SU-DHL-6 (cell line): Measurements from ENCODE around the gene SCRN2.

Experiments used
- H2AFZ ChIP-seq: fragments of 200-600 bp; sonication (generic); 2 replicates; pipeline ENCODE4 v1.6.1; 2014; ENCODE audit warnings: low read depth, mild to moderate bottlenecking, moderate library complexity, mixed read lengths, antibody characterized with exemption, low read length; ENCODE audit not compliant: severe bottlenecking
- H3F3A ChIP-seq: fragments of 200-600 bp; shearing (Covaris generic); 2 replicates; pipeline ENCODE4 v1.6.0; 2016; ENCODE audit warnings: antibody characterized with exemption, mild to moderate bottlenecking; ENCODE audit not compliant: insufficient read depth
- H3K27ac ChIP-seq: fragments of 200-600 bp; sonication (generic); 2 replicates; pipeline ENCODE4 v1.5.1; 2016; ENCODE audit warnings: low read depth, mild to moderate bottlenecking, low read length, moderate library complexity, mixed read lengths
- H3K27me3 ChIP-seq: fragments of 200-600 bp; sonication (generic), shearing (Covaris generic); 2 replicates; pipeline ENCODE4 v1.6.0; 2014; ENCODE audit warnings: mild to moderate bottlenecking, low read length
- H3K36me3 ChIP-seq: fragments of 200-600 bp; sonication (generic); 2 replicates; pipeline ENCODE4 v1.6.1; 2014; ENCODE audit warnings: mild to moderate bottlenecking, low read length, mixed read lengths
- H3K4me2 ChIP-seq: fragments of 300-600, 200-600 bp; shearing (Covaris generic), sonication (generic); 2 replicates; pipeline ENCODE4 v1.6.0; 2014; ENCODE audit warnings: low read length, low read depth, mild to moderate bottlenecking; ENCODE audit not compliant: poor library complexity, severe bottlenecking
- H3K4me3 ChIP-seq: fragments of 200-600 bp; sonication (generic); 2 replicates; pipeline ENCODE4 v1.5.1; 2014; ENCODE audit warnings: antibody characterized with exemption, low read length, mild to moderate bottlenecking, mixed read lengths; ENCODE audit not compliant: insufficient read depth, poor library complexity, severe bottlenecking
- H3K79me2 ChIP-seq: fragments of 200-600 bp; sonication (generic); 2 replicates; pipeline ENCODE4 v1.6.1; 2014; ENCODE audit warnings: mild to moderate bottlenecking, low read length, moderate library complexity; ENCODE audit not compliant: insufficient read depth
- H3K9ac ChIP-seq: fragments of 200-600 bp; sonication (generic); 2 replicates; pipeline ENCODE4 v1.7.0; 2014; ENCODE audit warnings: mild to moderate bottlenecking, low read length
- H3K9me2 ChIP-seq: fragments of 200-600 bp; sonication (generic); replicated peaks from 2 replicates; pipeline ENCODE4 v1.6.1; 2014; ENCODE audit warnings: low read length; ENCODE audit not compliant: insufficient read depth
- H3K9me3 ChIP-seq: fragments of 200-600 bp; sonication (generic); 2 replicates; pipeline ENCODE4 v1.6.1; 2014; ENCODE audit warnings: low read length, mixed read lengths; ENCODE audit not compliant: insufficient read depth
- H4K20me1 ChIP-seq: fragments of 200-600 bp; sonication (generic); 2 replicates; pipeline ENCODE4 v1.6.1; 2014; ENCODE audit warnings: low read depth, mild to moderate bottlenecking, antibody characterized with exemption, low read length, moderate library complexity, mixed read lengths
- CTCF ChIP-seq: fragments of 200-600 bp; sonication (generic); IDR thresholded peaks from one replicate; pipeline ENCODE4 v1.5.1; 2017; ENCODE audit warnings: antibody characterized with exemption, mild to moderate bottlenecking, low read length, moderate library complexity; ENCODE audit not compliant: insufficient read depth, poor library complexity, severe bottlenecking
- EZH2phosphoT487 ChIP-seq: fragments of 200-600 bp; sonication (generic), shearing (Covaris generic); conservative IDR thresholded peaks from 2 replicates; pipeline ENCODE4 v1.6.1; 2018; ENCODE audit warnings: mild to moderate bottlenecking, antibody characterized with exemption, low read length, moderate library complexity, mixed read lengths

The SCRN2 gene

GRCh38 chr17:47789611-47790561 lies 51.2 kb downstream of the SCRN2 start:
- Histone ChIP-seq H3K27me3 (0 out of 2 replicates have a peak, but pooled peaks cover 3% of the 10 kb centered on the region), H3K4me3 (no peak overlapping the region), H3K9ac (no peak overlapping the region)

More at GRCh38 chr17:47789611-47790561, 51.2 kb downstream of the SCRN2 start:
- no peaks in the 10 kb centered on the region for H3F3A ChIP-seq
- H2AFZ ChIP-seq = no peak overlapping the region
- no peaks in the 10 kb centered on the region for H3K9me3 ChIP-seq
- H4K20me1 ChIP-seq = no peaks in the 10 kb centered on the region
- no peaks in the 10 kb centered on the region for H3K79me2 ChIP-seq
- H3K4me2 ChIP-seq = no peak overlapping the region
- no peak overlapping the region for H3K27ac ChIP-seq
- TF ChIP-seq CTCF (no peak), EZH2phosphoT487 (no peak)
- no peaks in the 10 kb centered on the region for H3K9me2 ChIP-seq
- no peaks in the 10 kb centered on the region for H3K36me3 ChIP-seq
